GM10248 (cell line): ENCODE measurements around the gene KLHL24.

Experiments used
- CTCF ChIA-PET: fragments of 300-600 bp; sonication (Branson Sonifier 250); formaldehyde crosslinking; extraction: SDS; loops from one replicate; lab custom pipeline; 2021; ENCODE audit warnings: antibody characterized with exemption; lab: Yijun Ruan, JAX
- POLR2A ChIA-PET: fragments of 350-650 bp; sonication (Branson Sonifier 250); formaldehyde crosslinking; extraction: SDS; loops from one replicate; lab custom pipeline; 2020; ENCODE audit warnings: antibody characterized with exemption; lab: Yijun Ruan, JAX
- DNase-seq: peaks from one replicate; pipeline ENCODE4 v3.0.0; 2012; ENCODE audit errors: extremely low spot score
- CTCF ChIP-seq: IDR thresholded peaks from 2 replicates; pipeline ENCODE4 v1.5.1; 2012; ENCODE audit warnings: mild to moderate bottlenecking, low read depth; ENCODE audit errors: extremely low read depth, missing control alignments, control extremely low read depth

KLHL24 gene

GRCh38 chr3:183644244-183644643 is 8.8 kb downstream of the KLHL24 start:
- no peak for TF ChIP-seq CTCF
- DNase-seq = no peak
- ChIA-PET POLR2A (no interaction called here), CTCF (interaction anchor here (1.4 to 3.4 kb wide), 3 partner anchors 11 to 26 kb away, joined by 3 to 12 read pairs (median 4); no protein-coding TSS in a partner anchor)

- ChIA-PET CTCF (interaction anchor here (0.9 to 3.4 kb wide), 3 partner anchors 9 to 17 kb away, joined by 3 to 12 read pairs (median 5); no protein-coding TSS in a partner anchor), POLR2A (no interaction called here)
- no peak for DNase-seq
- TF ChIP-seq CTCF = no peak
These were observed 9.8 kb downstream of the KLHL24 start for GRCh38 chr3:183645254-183645653.

GRCh38 chr3:183650554-183650953 is 15.1 kb downstream of the KLHL24 start:
- ChIA-PET CTCF (interaction anchor here (1.1 to 1.4 kb wide), 4 partner anchors 9 to 108 kb away, joined by 3 read pairs; partner anchors contain the start of gene YEATS2), POLR2A (no interaction called here)
- TF ChIP-seq CTCF = no peak
- no peak for DNase-seq

- ChIA-PET POLR2A (no interaction called here), CTCF (interaction anchor here (1.3 to 2.2 kb wide), 2 partner anchors 9 to 178 kb away, joined by 3 to 12 read pairs; no protein-coding TSS in a partner anchor)
- no peak for TF ChIP-seq CTCF
- no peak for DNase-seq
These were observed 18.0 kb downstream of the KLHL24 start for GRCh38 chr3:183653209-183654064.

- ChIA-PET POLR2A (no interaction called here), CTCF (interaction anchor here (1.2 to 2.2 kb wide), 5 partner anchors 11 to 180 kb away, joined by 3 to 12 read pairs (median 4); no protein-coding TSS in a partner anchor)
- no peak for TF ChIP-seq CTCF
- DNase-seq = no peak
These were observed 19.3 kb downstream of the KLHL24 start for GRCh38 chr3:183654727-183655126.

- no peak for TF ChIP-seq CTCF
- CTCF ChIA-PET = interaction anchor here (1.3 to 1.7 kb wide), 2 partner anchors 17 to 222 kb away, joined by 3 to 4 read pairs; partner anchors contain the start of gene PARL
- DNase-seq = no peak
- POLR2A ChIA-PET = no interaction called here
These were observed 26.7 kb downstream of the KLHL24 start for GRCh38 chr3:183662099-183662498.
